HEK293 (cell line): Measurements from ENCODE around the gene GOLGA6L25.
"Not testable (repeated sequence)": the region's sequence is repeated elsewhere in the genome, so short reads cannot be mapped to it uniquely, and the experiment has no call there.

ENCODE experiments used
- BCL11A ChIP-seq: fragments of 450-650 bp; formaldehyde crosslinking; IDR thresholded peaks from 2 replicates; pipeline ENCODE4 v1.5.1; 2016; ENCODE audit warnings: low read depth, missing biosample characterization, missing genetic modification characterization
- CTCF ChIP-seq: fragments of 450-650 bp; formaldehyde crosslinking; IDR thresholded peaks from 2 replicates; pipeline ENCODE4 v1.5.1; 2016; ENCODE audit warnings: missing biosample characterization, missing genetic modification characterization
- HIC1 ChIP-seq: fragments of 450-650 bp; formaldehyde crosslinking; IDR thresholded peaks from 2 replicates; pipeline ENCODE4 v1.5.1; 2016; ENCODE audit warnings: missing biosample characterization, missing genetic modification characterization
- IKZF3 ChIP-seq: fragments of 450-650 bp; IDR thresholded peaks from 2 replicates; pipeline ENCODE4 v1.5.0; 2018; ENCODE audit warnings: missing biosample characterization, mild to moderate bottlenecking, missing genetic modification characterization, moderate library complexity
- MYNN ChIP-seq: fragments of 450-650 bp; formaldehyde crosslinking; IDR thresholded peaks from 2 replicates; pipeline ENCODE4 v1.5.1; 2016; ENCODE audit warnings: missing biosample characterization, missing genetic modification characterization, borderline replicate concordance
- OSR2 ChIP-seq: fragments of 450-650 bp; formaldehyde crosslinking; IDR thresholded peaks from 2 replicates; pipeline ENCODE4 v1.5.1; 2016; ENCODE audit warnings: missing biosample characterization, missing genetic modification characterization
- ZFP41 ChIP-seq: fragments of 450-650 bp; formaldehyde crosslinking; IDR thresholded peaks from 2 replicates; pipeline ENCODE4 v1.5.1; 2016; ENCODE audit warnings: missing biosample characterization, missing genetic modification characterization, borderline replicate concordance
- ZNF133 ChIP-seq: fragments of 450-650 bp; formaldehyde crosslinking; IDR thresholded peaks from 2 replicates; pipeline ENCODE4 v1.5.1; 2016; ENCODE audit warnings: missing biosample characterization, missing genetic modification characterization
- ZNF529 ChIP-seq: fragments of 450-650 bp; formaldehyde crosslinking; IDR thresholded peaks from 2 replicates; pipeline ENCODE4 v1.5.1; 2017; ENCODE audit warnings: missing genetic modification characterization, missing biosample characterization; ENCODE audit not compliant: insufficient replicate concordance
- ZNF571 ChIP-seq: fragments of 450-650 bp; formaldehyde crosslinking; IDR thresholded peaks from 2 replicates; pipeline ENCODE4 v1.5.0; 2017; ENCODE audit warnings: missing biosample characterization, missing genetic modification characterization
- ZNF707 ChIP-seq: fragments of 450-650 bp; formaldehyde crosslinking; IDR thresholded peaks from 2 replicates; pipeline ENCODE4 v1.5.1; 2016; ENCODE audit warnings: missing biosample characterization, missing genetic modification characterization

- TF ChIP-seq CTCF; ZFP41 (tag by site-specific recombination); ZNF571; MYNN (tag by site-specific recombination); BCL11A (tag by site-specific recombination); HIC1; ZNF707; OSR2; ZNF529; IKZF3 (tag by site-specific recombination); ZNF133: not testable (repeated sequence)
Measured at GRCh38 chr15:28602152-28602551, 48.8 kb downstream of the GOLGA6L25 start.
